Activated CD8-positive, alpha-beta T cell treated with anti-CD3 and anti-CD28 coated beads for 36 hours (primary cell): ENCODE measurements around the gene ARHGAP4. TPM values are rescaled to one million over a fixed set of nuclear protein-coding genes. Genes with fewer than 3 reads are reported as not detected.

Experiments
- ATAC-seq: fragments of 200-7000 bp; cut with Tn5 transposase; one replicate; pipeline ENCODE4 v1.10.0; 2021; ENCODE audit warnings: mild to moderate bottlenecking, moderate library complexity
- CTCF ChIA-PET: fragments of 350-600 bp; sonication (Branson Sonifier 250); formaldehyde crosslinking; loops from one replicate; lab custom pipeline; 2021; ENCODE audit warnings: antibody characterized with exemption; lab: Charles Lee
- POLR2A ChIA-PET: fragments of 350-600 bp; sonication (Branson Sonifier 250); formaldehyde crosslinking; loops from one replicate; lab custom pipeline; 2021; ENCODE audit warnings: antibody characterized with exemption; lab: Charles Lee
- DNase-seq: peaks from one replicate; pipeline ENCODE4 v3.0.0-alpha.2; 2020
- H3K27ac Mint-ChIP-seq: one replicate; pipeline ENCODE4 v1.8.0; 2021; ENCODE audit warnings: mild to moderate bottlenecking, mixed read lengths
- H3K27me3 Mint-ChIP-seq: one replicate; pipeline ENCODE4 v1.8.0; 2021; ENCODE audit warnings: mixed read lengths
- H3K36me3 Mint-ChIP-seq: one replicate; pipeline ENCODE4 v1.8.0; 2021; ENCODE audit warnings: low read depth, mixed read lengths
- H3K4me1 Mint-ChIP-seq: one replicate; pipeline ENCODE4 v1.8.0; 2021; ENCODE audit warnings: low read depth, mixed read lengths
- H3K4me3 Mint-ChIP-seq: one replicate; pipeline ENCODE4 v1.8.0; 2021; ENCODE audit warnings: mild to moderate bottlenecking, moderate library complexity, mixed read lengths
- H3K9me3 Mint-ChIP-seq: one replicate; pipeline ENCODE4 v1.8.0; 2021; ENCODE audit warnings: mixed read lengths
- CTCF ChIP-seq: fragments of 200-600 bp; IDR thresholded peaks from one replicate; pipeline ENCODE4 v1.8.0; 2022; ENCODE audit warnings: antibody characterized with exemption, mild to moderate bottlenecking
- intact Hi-C: fragments of 100-400 bp; cut with micrococcal nuclease; formaldehyde crosslinking; loops from one replicate; pipeline ENCODE4 v1.10.0; 2022
- total RNA-seq, 2 experiments: library from RNA; stranded (reverse); gene quantifications; one replicate each; pipeline ENCODE4 v1.2.3, GENCODE V29; 2021

ARHGAP4 gene
- total RNA-seq = 100 to 1,000 TPM; 128 to 130 TPM

- TF ChIP-seq CTCF = no peak
- intact Hi-C loops = loop anchor here (10.0 kb wide), 1 partner anchor 161 kb away; the partner anchor contains the start of gene PLXNB3
- DNase-seq (peak; percentile 75), ATAC-seq (peak; percentile 9)
- POLR2A ChIA-PET = interaction anchor here (0.6 to 9.8 kb wide), 19 partner anchors 9 to 170 kb away, joined by 3 to 130 read pairs (median 5); partner anchors contain the start of genes HCFC1, IDH3G, IRAK1 and NAA10
- peak within 1 kb of the TSS; percentile 99 for H3K27ac Mint-ChIP-seq
- H3K36me3 Mint-ChIP-seq = peaks cover 39% of the 10 kb centered on the region
- H3K4me3 Mint-ChIP-seq = peak within 1 kb of the TSS; percentile 90
- H3K4me1 Mint-ChIP-seq = peaks cover 25% of the 10 kb centered on the region
- CTCF ChIA-PET = interaction anchor here (0.7 to 11.9 kb wide), 9 partner anchors 13 to 47 kb away, joined by 3 to 136 read pairs (median 4); partner anchors contain the start of genes HCFC1 and RENBP
- no peaks in the 10 kb centered on the region for H3K9me3 Mint-ChIP-seq
- H3K27me3 Mint-ChIP-seq = no peaks in the 10 kb centered on the region
These were observed at the start of gene ARHGAP4 for GRCh38 chrX:153925739-153926551. Gene ARHGAP4, minus strand, starts transcription at chrX:153926264. Its CDS starts 62 bp downstream, at chrX:153926202.

GRCh38 chrX:153974726-153975286 is 48.7 kb upstream of the ARHGAP4 start:
- H3K9me3 Mint-ChIP-seq = no peaks in the 10 kb centered on the region
- ATAC-seq = no peak
- intact Hi-C loops = no loop called here
- peaks cover 15% of the 10 kb centered on the region for H3K4me1 Mint-ChIP-seq
- no peaks in the 10 kb centered on the region for H3K27me3 Mint-ChIP-seq
- ChIA-PET POLR2A (interaction anchor here (0.9 to 12.0 kb wide), 4 partner anchors 7 to 353 kb away, joined by 3 to 105 read pairs (median 14); partner anchors contain the start of gene ARHGAP4), CTCF (interaction anchor here (1.3 kb wide), 1 partner anchor 35 kb away, joined by 3 read pairs; no protein-coding TSS in a partner anchor)
- DNase-seq = no peak
- peak overlapping the region; percentile 98 for H3K27ac Mint-ChIP-seq
- H3K4me3 Mint-ChIP-seq = peak overlapping the region; percentile 88
- peaks cover 14% of the 10 kb centered on the region for H3K36me3 Mint-ChIP-seq
- TF ChIP-seq CTCF = no peak

GRCh38 chrX:153974003-153974725 is 48.1 kb upstream of the ARHGAP4 start:
- Mint-ChIP-seq H3K27ac (peak overlapping the region; percentile 98), H3K9me3 (no peaks in the 10 kb centered on the region), H3K4me1 (peaks cover 15% of the 10 kb centered on the region), H3K36me3 (peaks cover 21% of the 10 kb centered on the region), H3K4me3 (peak overlapping the region; percentile 88), H3K27me3 (no peaks in the 10 kb centered on the region)
- POLR2A ChIA-PET = interaction anchor here (0.7 to 12.0 kb wide), 6 partner anchors 7 to 353 kb away, joined by 3 to 105 read pairs (median 13); partner anchors contain the start of gene ARHGAP4
- DNase-seq = no peak
- ATAC-seq = no peak
- intact Hi-C loops = no loop called here
- CTCF ChIA-PET = interaction anchor here (0.9 to 1.3 kb wide), 2 partner anchors 39 to 40 kb away, joined by 3 to 4 read pairs; no protein-coding TSS in a partner anchor
- TF ChIP-seq CTCF = no peak

DNA sequence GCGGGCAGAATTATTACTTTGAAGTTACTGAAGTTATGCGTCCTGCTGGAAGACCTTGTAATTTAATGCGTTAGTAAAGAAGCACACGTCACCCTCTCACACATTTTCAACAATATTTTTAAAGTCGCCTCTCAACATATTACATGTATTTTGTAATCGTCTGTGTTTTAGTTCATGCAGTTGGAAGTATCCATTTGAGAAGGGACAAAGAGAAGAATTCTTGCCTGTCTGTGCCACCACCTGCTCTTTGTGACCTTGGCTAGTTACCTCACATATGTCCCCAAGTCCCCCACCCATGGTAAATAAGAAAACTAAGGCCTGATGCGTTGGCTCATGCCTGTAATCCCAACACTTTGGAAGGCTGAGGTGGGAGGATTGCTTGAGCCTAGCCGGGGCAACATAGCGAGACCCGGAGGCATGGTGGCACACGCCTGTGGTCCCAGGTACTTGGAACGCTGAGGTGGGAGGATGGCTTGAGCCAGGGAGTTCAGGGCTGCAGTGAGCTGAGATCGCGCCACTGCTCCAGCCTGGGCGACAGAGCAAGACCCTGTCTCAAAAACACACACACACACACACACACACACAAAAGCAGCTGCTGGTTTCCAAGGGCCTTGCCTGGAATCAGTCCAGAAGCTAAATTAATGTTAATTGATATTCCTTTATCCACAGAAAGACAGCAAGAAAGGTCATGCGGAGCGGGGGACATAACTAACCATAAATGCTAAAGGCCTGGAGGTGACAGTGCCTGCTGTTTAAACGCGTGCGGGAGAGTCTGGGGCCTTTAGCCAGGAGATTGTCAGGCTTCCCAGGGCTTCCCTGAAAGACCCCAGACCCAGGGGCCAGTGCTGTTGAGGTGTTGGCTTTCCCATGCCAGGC is 47.3 kb upstream of the ARHGAP4 start:
- ChIA-PET POLR2A (interaction anchor here (0.7 to 12.0 kb wide), 9 partner anchors 8 to 467 kb away, joined by 3 to 105 read pairs (median 3); partner anchors contain the start of gene ARHGAP4), CTCF (interaction anchor here (0.9 to 1.3 kb wide), 2 partner anchors 39 to 41 kb away, joined by 3 to 4 read pairs; no protein-coding TSS in a partner anchor)
- Mint-ChIP-seq H3K36me3 (peaks cover 27% of the 10 kb centered on the region), H3K27ac (peak overlapping the region; percentile 98), H3K4me3 (peak overlapping the region; percentile 88), H3K27me3 (no peaks in the 10 kb centered on the region), H3K4me1 (peaks cover 15% of the 10 kb centered on the region), H3K9me3 (no peaks in the 10 kb centered on the region)
- no peak for DNase-seq
- intact Hi-C loops = no loop called here
- no peak for ATAC-seq
- TF ChIP-seq CTCF = no peak
